HepG2 (cell line): ENCODE measurements around the gene ELOVL6. TPM values are rescaled to one million over a fixed set of nuclear protein-coding genes. Genes with fewer than 3 reads are reported as not detected.

Experiments
- ARID2 ChIP-seq: sonication (generic); formaldehyde crosslinking; IDR thresholded peaks from 2 replicates; pipeline ENCODE4 v1.8.1; 2022; ENCODE audit warnings: mild to moderate bottlenecking, missing genetic modification reagents, borderline replicate concordance
- ARNT ChIP-seq: fragments of 450-650 bp; IDR thresholded peaks from 2 replicates; pipeline ENCODE4 v1.6.1; 2017
- BRD4 ChIP-seq: sonication (generic); formaldehyde crosslinking; IDR thresholded peaks from 2 replicates; pipeline ENCODE4 v1.4.0; 2020; ENCODE audit warnings: missing genetic modification reagents
- FLYWCH1 ChIP-seq: sonication (generic); formaldehyde crosslinking; IDR thresholded peaks from 2 replicates; pipeline ENCODE4 v1.8.1; 2023; ENCODE audit warnings: mild to moderate bottlenecking, missing genetic modification reagents
- GATAD2A ChIP-seq: IDR thresholded peaks from 2 replicates; pipeline ENCODE4 v1.6.1; 2016
- HOXD1 ChIP-seq: sonication (generic); formaldehyde crosslinking; IDR thresholded peaks from 2 replicates; pipeline ENCODE4 v1.5.0; 2020; ENCODE audit warnings: missing genetic modification reagents
- IKZF1 ChIP-seq: fragments of 450-650 bp; IDR thresholded peaks from 2 replicates; pipeline ENCODE4 v1.7.1; 2016
- ISX ChIP-seq: sonication (generic); formaldehyde crosslinking; conservative IDR thresholded peaks from 2 replicates; pipeline ENCODE4 v1.5.0; 2020; ENCODE audit warnings: missing genetic modification reagents
- MTA1 ChIP-seq: sonication (generic); formaldehyde crosslinking; IDR thresholded peaks from 2 replicates; pipeline ENCODE4 v1.4.0; 2020; ENCODE audit warnings: missing genetic modification reagents, mild to moderate bottlenecking, borderline replicate concordance
- PLRG1 ChIP-seq: fragments of 450-650 bp; conservative IDR thresholded peaks from 2 replicates; pipeline ENCODE4 v1.6.1; 2016
- SNAPC2 ChIP-seq: sonication (generic); formaldehyde crosslinking; IDR thresholded peaks from 2 replicates; pipeline ENCODE4 v1.8.1; 2022; ENCODE audit warnings: mild to moderate bottlenecking, missing genetic modification reagents
- ZNF251 ChIP-seq: sonication (generic); formaldehyde crosslinking; IDR thresholded peaks from 2 replicates; pipeline ENCODE4 v1.9.0; 2021; ENCODE audit warnings: mild to moderate bottlenecking, missing genetic modification reagents
- ZNF253 ChIP-seq: sonication (generic); formaldehyde crosslinking; IDR thresholded peaks from 2 replicates; pipeline ENCODE4 v1.8.0; 2022; ENCODE audit warnings: mild to moderate bottlenecking, missing genetic modification reagents, borderline replicate concordance
- ZNF431 ChIP-seq: sonication (generic); formaldehyde crosslinking; IDR thresholded peaks from 2 replicates; pipeline ENCODE4 v1.9.0; 2022; ENCODE audit warnings: missing genetic modification reagents, low read depth, mild to moderate bottlenecking, borderline replicate concordance
- ZNF484 ChIP-seq: sonication (generic); formaldehyde crosslinking; IDR thresholded peaks from 2 replicates; pipeline ENCODE4 v1.5.1; 2020; ENCODE audit warnings: mild to moderate bottlenecking, low read depth, missing genetic modification reagents, borderline replicate concordance
- ZNF569 ChIP-seq: sonication (generic); formaldehyde crosslinking; IDR thresholded peaks from 2 replicates; pipeline ENCODE4 v1.5.0; 2020; ENCODE audit warnings: mild to moderate bottlenecking, missing genetic modification reagents, moderate library complexity, borderline replicate concordance
- ZNF660 ChIP-seq: sonication (generic); formaldehyde crosslinking; IDR thresholded peaks from 2 replicates; pipeline ENCODE4 v1.5.1; 2020; ENCODE audit warnings: mild to moderate bottlenecking, low read depth, missing genetic modification reagents, borderline replicate concordance
- polyA plus RNA-seq, 8 experiments: library from polyadenylated mRNA; depleted of rRNA in 3 of 8; stranded (reverse) in 7 of 8; unstranded in 1 of 8; fragments of >200 nt; fragmentation: Illumina TruSeq in 4 of 8; extraction: Trizol in 4 of 8; gene quantifications; 2 replicates each; pipeline versions ENCODE4 v1.2.1 to v1.2.3, GENCODE V29; 2011 to 2016; ENCODE audit warnings: low read depth in 4 of 8, missing spikeins in 1 of 8, mixed read lengths in 1 of 8; ENCODE audit not compliant: insufficient read depth in 1 of 8
- total RNA-seq, 5 experiments: library from RNA; depleted of rRNA; stranded (reverse); fragments of >200 nt; fragmentation: Illumina TruSeq; extraction: Trizol; gene quantifications; 2 replicates each; pipeline ENCODE4 v1.2.3, GENCODE V29; 2016; ENCODE audit warnings: low read depth in 1 of 5
- TF ChIP-seq, protein P1 (sequence below): sonication (generic); formaldehyde crosslinking; IDR thresholded peaks from 2 replicates; pipeline ENCODE4 v1.4.0; 2020; ENCODE audit warnings: missing genetic modification reagents
- TF ChIP-seq, protein P2 (sequence below): IDR thresholded peaks from 2 replicates; pipeline ENCODE4 v1.6.1; 2016; ENCODE audit warnings: missing genetic modification reagents, missing compliant biosample characterization
- TF ChIP-seq, protein P3 (sequence below): sonication (generic); formaldehyde crosslinking; IDR thresholded peaks from 2 replicates; pipeline ENCODE4 v1.9.0; 2022; ENCODE audit warnings: missing genetic modification reagents, mild to moderate bottlenecking, borderline replicate concordance
- TF ChIP-seq, protein P4 (sequence below): sonication (generic); formaldehyde crosslinking; IDR thresholded peaks from 2 replicates; pipeline ENCODE4 v1.8.0; 2022; ENCODE audit warnings: mild to moderate bottlenecking, missing genetic modification reagents, borderline replicate concordance
- TF ChIP-seq, protein P5 (sequence below): sonication (generic); formaldehyde crosslinking; IDR thresholded peaks from 2 replicates; pipeline ENCODE4 v1.9.0; 2021; ENCODE audit warnings: missing genetic modification reagents, borderline replicate concordance

The ELOVL6 gene
- total and polyA plus RNA-seq, 2 of the 13 experiments (the other 11 are each of a cell fraction or from before 2014, with no cell fraction given): 14.1 to 23.2 TPM

DNA sequence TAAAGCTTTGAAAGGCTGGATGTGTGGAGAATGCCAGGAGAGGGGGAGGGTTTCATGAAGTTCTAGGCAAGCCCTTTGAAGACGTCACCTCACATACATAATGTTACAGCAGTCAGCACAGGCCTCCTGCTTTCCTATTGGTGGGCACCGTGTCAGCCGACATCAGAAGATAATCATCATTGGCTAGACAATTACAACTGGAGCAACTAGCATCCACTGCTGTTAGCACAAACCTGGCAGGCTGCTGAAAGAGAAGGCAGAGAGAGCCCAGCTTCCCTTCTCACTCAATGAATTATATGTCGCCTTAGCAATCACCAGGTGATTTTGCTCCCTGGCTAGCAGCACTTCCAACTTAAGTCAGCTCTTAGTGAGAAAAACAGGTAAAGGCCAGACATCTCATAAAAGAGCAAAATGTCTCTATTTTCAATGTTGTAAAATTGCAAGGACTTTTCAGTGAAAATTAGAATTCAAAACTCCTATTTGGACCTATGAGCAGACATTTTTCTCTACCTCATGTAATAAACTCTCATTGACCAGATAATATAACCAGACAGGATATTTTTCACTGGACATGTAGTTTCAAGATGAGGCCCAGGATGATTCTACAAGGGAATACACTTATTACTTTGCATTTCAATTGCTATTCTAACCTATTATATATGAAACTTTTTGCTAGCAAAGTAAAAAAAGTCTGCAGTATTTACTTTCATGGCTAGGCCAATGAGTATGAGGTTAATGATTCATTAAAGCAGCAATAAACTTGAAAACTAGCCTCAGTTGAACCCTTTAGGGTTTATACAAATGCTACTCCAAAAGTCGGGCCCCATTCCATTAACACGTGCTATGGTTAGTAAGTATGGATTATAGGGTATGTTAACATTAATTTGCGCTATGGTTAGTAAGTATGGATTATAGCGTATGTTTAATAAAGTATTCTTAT, 4.3 kb downstream of the ELOVL6 start (continued):
- TF ChIP-seq, protein P1, sequence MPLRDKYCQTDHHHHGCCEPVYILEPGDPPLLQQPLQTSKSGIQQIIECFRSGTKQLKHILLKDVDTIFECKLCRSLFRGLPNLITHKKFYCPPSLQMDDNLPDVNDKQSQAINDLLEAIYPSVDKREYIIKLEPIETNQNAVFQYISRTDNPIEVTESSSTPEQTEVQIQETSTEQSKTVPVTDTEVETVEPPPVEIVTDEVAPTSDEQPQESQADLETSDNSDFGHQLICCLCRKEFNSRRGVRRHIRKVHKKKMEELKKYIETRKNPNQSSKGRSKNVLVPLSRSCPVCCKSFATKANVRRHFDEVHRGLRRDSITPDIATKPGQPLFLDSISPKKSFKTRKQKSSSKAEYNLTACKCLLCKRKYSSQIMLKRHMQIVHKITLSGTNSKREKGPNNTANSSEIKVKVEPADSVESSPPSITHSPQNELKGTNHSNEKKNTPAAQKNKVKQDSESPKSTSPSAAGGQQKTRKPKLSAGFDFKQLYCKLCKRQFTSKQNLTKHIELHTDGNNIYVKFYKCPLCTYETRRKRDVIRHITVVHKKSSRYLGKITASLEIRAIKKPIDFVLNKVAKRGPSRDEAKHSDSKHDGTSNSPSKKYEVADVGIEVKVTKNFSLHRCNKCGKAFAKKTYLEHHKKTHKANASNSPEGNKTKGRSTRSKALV: no peak
- TF ChIP-seq ZNF251 (CRISPR knock-in tag) (no peak), ZNF660 (CRISPR knock-in tag) (no peak), MTA1 (CRISPR knock-in tag) (no peak), ZNF484 (no peak), BRD4 (CRISPR knock-in tag) (no peak), ISX (CRISPR knock-in tag) (no peak), ZNF431 (no peak), GATAD2A (CRISPR knock-in tag) (0 out of 2 replicates have a peak, but pooled peaks have one; percentile 24), SNAPC2 (CRISPR knock-in tag) (no peak), FLYWCH1 (no peak), ARID2 (CRISPR knock-in tag) (no peak), HOXD1 (CRISPR knock-in tag) (no peak), PLRG1 (no peak), ZNF569 (CRISPR knock-in tag) (no peak), ARNT (no peak), ZNF253 (no peak), IKZF1 (no peak)
- TF ChIP-seq, protein P2, sequence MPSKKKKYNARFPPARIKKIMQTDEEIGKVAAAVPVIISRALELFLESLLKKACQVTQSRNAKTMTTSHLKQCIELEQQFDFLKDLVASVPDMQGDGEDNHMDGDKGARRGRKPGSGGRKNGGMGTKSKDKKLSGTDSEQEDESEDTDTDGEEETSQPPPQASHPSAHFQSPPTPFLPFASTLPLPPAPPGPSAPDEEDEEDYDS: peak; percentile 97
- TF ChIP-seq, protein P3, sequence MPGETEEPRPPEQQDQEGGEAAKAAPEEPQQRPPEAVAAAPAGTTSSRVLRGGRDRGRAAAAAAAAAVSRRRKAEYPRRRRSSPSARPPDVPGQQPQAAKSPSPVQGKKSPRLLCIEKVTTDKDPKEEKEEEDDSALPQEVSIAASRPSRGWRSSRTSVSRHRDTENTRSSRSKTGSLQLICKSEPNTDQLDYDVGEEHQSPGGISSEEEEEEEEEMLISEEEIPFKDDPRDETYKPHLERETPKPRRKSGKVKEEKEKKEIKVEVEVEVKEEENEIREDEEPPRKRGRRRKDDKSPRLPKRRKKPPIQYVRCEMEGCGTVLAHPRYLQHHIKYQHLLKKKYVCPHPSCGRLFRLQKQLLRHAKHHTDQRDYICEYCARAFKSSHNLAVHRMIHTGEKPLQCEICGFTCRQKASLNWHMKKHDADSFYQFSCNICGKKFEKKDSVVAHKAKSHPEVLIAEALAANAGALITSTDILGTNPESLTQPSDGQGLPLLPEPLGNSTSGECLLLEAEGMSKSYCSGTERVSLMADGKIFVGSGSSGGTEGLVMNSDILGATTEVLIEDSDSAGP (CRISPR knock-in tag): no peak
- TF ChIP-seq, protein P4, sequence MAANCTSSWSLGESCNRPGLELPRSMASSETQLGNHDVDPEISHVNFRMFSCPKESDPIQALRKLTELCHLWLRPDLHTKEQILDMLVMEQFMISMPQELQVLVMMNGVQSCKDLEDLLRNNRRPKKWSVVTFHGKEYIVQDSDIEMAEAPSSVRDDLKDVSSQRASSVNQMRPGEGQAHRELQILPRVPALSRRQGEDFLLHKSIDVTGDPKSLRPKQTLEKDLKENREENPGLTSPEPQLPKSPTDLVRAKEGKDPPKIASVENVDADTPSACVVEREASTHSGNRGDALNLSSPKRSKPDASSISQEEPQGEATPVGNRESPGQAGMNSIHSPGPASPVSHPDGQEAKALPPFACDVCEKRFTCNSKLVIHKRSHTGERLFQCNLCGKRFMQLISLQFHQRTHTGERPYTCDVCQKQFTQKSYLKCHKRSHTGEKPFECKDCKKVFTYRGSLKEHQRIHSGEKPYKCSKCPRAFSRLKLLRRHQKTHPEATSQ (CRISPR knock-in tag): no peak
- TF ChIP-seq, protein P5, sequence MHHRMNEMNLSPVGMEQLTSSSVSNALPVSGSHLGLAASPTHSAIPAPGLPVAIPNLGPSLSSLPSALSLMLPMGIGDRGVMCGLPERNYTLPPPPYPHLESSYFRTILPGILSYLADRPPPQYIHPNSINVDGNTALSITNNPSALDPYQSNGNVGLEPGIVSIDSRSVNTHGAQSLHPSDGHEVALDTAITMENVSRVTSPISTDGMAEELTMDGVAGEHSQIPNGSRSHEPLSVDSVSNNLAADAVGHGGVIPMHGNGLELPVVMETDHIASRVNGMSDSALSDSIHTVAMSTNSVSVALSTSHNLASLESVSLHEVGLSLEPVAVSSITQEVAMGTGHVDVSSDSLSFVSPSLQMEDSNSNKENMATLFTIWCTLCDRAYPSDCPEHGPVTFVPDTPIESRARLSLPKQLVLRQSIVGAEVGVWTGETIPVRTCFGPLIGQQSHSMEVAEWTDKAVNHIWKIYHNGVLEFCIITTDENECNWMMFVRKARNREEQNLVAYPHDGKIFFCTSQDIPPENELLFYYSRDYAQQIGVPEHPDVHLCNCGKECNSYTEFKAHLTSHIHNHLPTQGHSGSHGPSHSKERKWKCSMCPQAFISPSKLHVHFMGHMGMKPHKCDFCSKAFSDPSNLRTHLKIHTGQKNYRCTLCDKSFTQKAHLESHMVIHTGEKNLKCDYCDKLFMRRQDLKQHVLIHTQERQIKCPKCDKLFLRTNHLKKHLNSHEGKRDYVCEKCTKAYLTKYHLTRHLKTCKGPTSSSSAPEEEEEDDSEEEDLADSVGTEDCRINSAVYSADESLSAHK (CRISPR knock-in tag): no peak
